ENCODE measurements around the gene CYP1A2.

CYP1A2 gene

GRCh38 chr15:74752531-74752930 is 3.9 kb downstream of the CYP1A2 start:
- no peak overlapping the region for H3K9ac ChIP-seq (ENCODE audit: low read length)

GRCh38 chr15:74754593-74755215 is 6.1 kb downstream of the CYP1A2 start:
- H3K36me3 ChIP-seq (replicated peaks; ENCODE audit: insufficient read depth, low read length): no peaks in the 10 kb centered on the region
- no peak overlapping the region for H3K9ac ChIP-seq (ENCODE audit: low read length)
- no peaks in the 10 kb centered on the region for H3K4me1 ChIP-seq (ENCODE audit: low read length)
- no peaks in the 10 kb centered on the region for H3K79me2 ChIP-seq (ENCODE audit: low read length)
- no peak overlapping the region for H2AFZ ChIP-seq (ENCODE audit: low read length)
- peaks cover 8% of the 10 kb centered on the region for H3K27me3 ChIP-seq (replicated peaks; ENCODE audit: insufficient read depth, low read length)
- TF ChIP-seq, protein P1, sequence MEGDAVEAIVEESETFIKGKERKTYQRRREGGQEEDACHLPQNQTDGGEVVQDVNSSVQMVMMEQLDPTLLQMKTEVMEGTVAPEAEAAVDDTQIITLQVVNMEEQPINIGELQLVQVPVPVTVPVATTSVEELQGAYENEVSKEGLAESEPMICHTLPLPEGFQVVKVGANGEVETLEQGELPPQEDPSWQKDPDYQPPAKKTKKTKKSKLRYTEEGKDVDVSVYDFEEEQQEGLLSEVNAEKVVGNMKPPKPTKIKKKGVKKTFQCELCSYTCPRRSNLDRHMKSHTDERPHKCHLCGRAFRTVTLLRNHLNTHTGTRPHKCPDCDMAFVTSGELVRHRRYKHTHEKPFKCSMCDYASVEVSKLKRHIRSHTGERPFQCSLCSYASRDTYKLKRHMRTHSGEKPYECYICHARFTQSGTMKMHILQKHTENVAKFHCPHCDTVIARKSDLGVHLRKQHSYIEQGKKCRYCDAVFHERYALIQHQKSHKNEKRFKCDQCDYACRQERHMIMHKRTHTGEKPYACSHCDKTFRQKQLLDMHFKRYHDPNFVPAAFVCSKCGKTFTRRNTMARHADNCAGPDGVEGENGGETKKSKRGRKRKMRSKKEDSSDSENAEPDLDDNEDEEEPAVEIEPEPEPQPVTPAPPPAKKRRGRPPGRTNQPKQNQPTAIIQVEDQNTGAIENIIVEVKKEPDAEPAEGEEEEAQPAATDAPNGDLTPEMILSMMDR (IDR thresholded peaks at IDR 0.05; ENCODE audit: low read length): no peak
- TF ChIP-seq EZH2phosphoT487 (IDR thresholded peaks at IDR 0.05; ENCODE audit: low read length): no peak
- no peak for TF ChIP-seq EZH2 (optimal IDR thresholded peaks at IDR 0.05; ENCODE audit: low read depth, low read length)
- DNase-seq: no peak
- no peaks in the 10 kb centered on the region for H3K9me3 ChIP-seq (replicated peaks; ENCODE audit: insufficient read depth, low read length)
- H3K27ac ChIP-seq (ENCODE audit: low read length): no peak overlapping the region
- no peaks in the 10 kb centered on the region for H3K9me2 ChIP-seq (replicated peaks; ENCODE audit: insufficient read depth, low read length)
- no peak overlapping the region for H3K4me2 ChIP-seq (ENCODE audit: low read depth, low read length)
- H3K4me3 ChIP-seq (ENCODE audit: low read length): no peak overlapping the region
- no peaks in the 10 kb centered on the region for H4K20me1 ChIP-seq (ENCODE audit: insufficient read depth, low read length)
- H3F3A ChIP-seq (ENCODE audit: insufficient read depth, low read length): no peaks in the 10 kb centered on the region

More at GRCh38 chr15:74752531-74752930, 3.9 kb downstream of the CYP1A2 start:
- TF ChIP-seq EZH2phosphoT487 (IDR thresholded peaks at IDR 0.05; ENCODE audit: low read length) (no peak), EZH2 (optimal IDR thresholded peaks at IDR 0.05; ENCODE audit: low read depth, low read length) (no peak)
- TF ChIP-seq, protein P1 (IDR thresholded peaks at IDR 0.05; ENCODE audit: low read length): no peak
- H2AFZ ChIP-seq (ENCODE audit: low read length): no peak overlapping the region
- no peaks in the 10 kb centered on the region for H3K9me2 ChIP-seq (replicated peaks; ENCODE audit: insufficient read depth, low read length)
- no peaks in the 10 kb centered on the region for H3K9me3 ChIP-seq (replicated peaks; ENCODE audit: insufficient read depth, low read length)
- H3K4me3 ChIP-seq (ENCODE audit: low read length): no peak overlapping the region
- no peak for DNase-seq
- H3K36me3 ChIP-seq (replicated peaks; ENCODE audit: insufficient read depth, low read length): no peaks in the 10 kb centered on the region
- H3K4me1 ChIP-seq (ENCODE audit: low read length): no peaks in the 10 kb centered on the region
- no peaks in the 10 kb centered on the region for H3F3A ChIP-seq (ENCODE audit: insufficient read depth, low read length)
- no peak overlapping the region for H3K27ac ChIP-seq (ENCODE audit: low read length)
- no peak overlapping the region for H3K4me2 ChIP-seq (ENCODE audit: low read depth, low read length)
- no peaks in the 10 kb centered on the region; the same call in 1 of the 2 replicates for H3K27me3 ChIP-seq (replicated peaks; ENCODE audit: insufficient read depth, low read length)
- no peaks in the 10 kb centered on the region for H3K79me2 ChIP-seq (ENCODE audit: low read length)
- no peaks in the 10 kb centered on the region for H4K20me1 ChIP-seq (ENCODE audit: insufficient read depth, low read length)

- H3K27me3 ChIP-seq (replicated peaks; ENCODE audit: insufficient read depth, low read length): peaks cover 8% of the 10 kb centered on the region
- no peaks in the 10 kb centered on the region for H3K79me2 ChIP-seq (ENCODE audit: low read length)
- H3K4me3 ChIP-seq (ENCODE audit: low read length): no peak overlapping the region
- no peak for DNase-seq
- H3K4me1 ChIP-seq (ENCODE audit: low read length): no peaks in the 10 kb centered on the region
- no peaks in the 10 kb centered on the region for H3K9me2 ChIP-seq (replicated peaks; ENCODE audit: insufficient read depth, low read length)
- H3K9ac ChIP-seq (ENCODE audit: low read length): no peak overlapping the region
- no peak overlapping the region for H3K4me2 ChIP-seq (ENCODE audit: low read depth, low read length)
- H3K36me3 ChIP-seq (replicated peaks; ENCODE audit: insufficient read depth, low read length): no peaks in the 10 kb centered on the region
- no peak overlapping the region for H2AFZ ChIP-seq (ENCODE audit: low read length)
- no peaks in the 10 kb centered on the region for H3K9me3 ChIP-seq (replicated peaks; ENCODE audit: insufficient read depth, low read length)
- H3F3A ChIP-seq (ENCODE audit: insufficient read depth, low read length): no peaks in the 10 kb centered on the region
- H3K27ac ChIP-seq (ENCODE audit: low read length): no peak overlapping the region
- H4K20me1 ChIP-seq (ENCODE audit: insufficient read depth, low read length): no peaks in the 10 kb centered on the region
- TF ChIP-seq, protein P1 (IDR thresholded peaks at IDR 0.05; ENCODE audit: low read length): no peak
- TF ChIP-seq EZH2 (optimal IDR thresholded peaks at IDR 0.05; ENCODE audit: low read depth, low read length) (no peak), EZH2phosphoT487 (IDR thresholded peaks at IDR 0.05; ENCODE audit: low read length) (no peak)
Observed at GRCh38 chr15:74758736-74759135, 10.1 kb downstream of the CYP1A2 start.
